Stomach (tissue), 4 donors: ENCODE results near the gene KIRREL1.

ENCODE experiments used
- POLR2A ChIP-seq, 4 donors: fragments of 450-650 bp; IDR thresholded peaks; one replicate each; pipeline ENCODE4 v1.6.1; 2016; ENCODE audit warnings: antibody characterized with exemption in 4 of 4, control low read depth in 2 of 4, mild to moderate bottlenecking in 1 of 4, moderate library complexity in 1 of 4
- TF ChIP-seq, protein P1 (sequence below), 7 experiments: fragments of 450-650 bp in 4 of 7; fragments of 200-600 bp in 3 of 7; sonication (generic) in 3 of 7; IDR thresholded peaks; one replicate each; pipeline ENCODE4 v1.5.1; 2016 to 2019; ENCODE audit warnings: antibody characterized with exemption in 7 of 7, control low read depth in 2 of 7, mild to moderate bottlenecking in 1 of 7

GRCh38 chr1:158084336-158084735 lies 90.9 kb downstream of the KIRREL1 start:
- TF ChIP-seq, protein P1, sequence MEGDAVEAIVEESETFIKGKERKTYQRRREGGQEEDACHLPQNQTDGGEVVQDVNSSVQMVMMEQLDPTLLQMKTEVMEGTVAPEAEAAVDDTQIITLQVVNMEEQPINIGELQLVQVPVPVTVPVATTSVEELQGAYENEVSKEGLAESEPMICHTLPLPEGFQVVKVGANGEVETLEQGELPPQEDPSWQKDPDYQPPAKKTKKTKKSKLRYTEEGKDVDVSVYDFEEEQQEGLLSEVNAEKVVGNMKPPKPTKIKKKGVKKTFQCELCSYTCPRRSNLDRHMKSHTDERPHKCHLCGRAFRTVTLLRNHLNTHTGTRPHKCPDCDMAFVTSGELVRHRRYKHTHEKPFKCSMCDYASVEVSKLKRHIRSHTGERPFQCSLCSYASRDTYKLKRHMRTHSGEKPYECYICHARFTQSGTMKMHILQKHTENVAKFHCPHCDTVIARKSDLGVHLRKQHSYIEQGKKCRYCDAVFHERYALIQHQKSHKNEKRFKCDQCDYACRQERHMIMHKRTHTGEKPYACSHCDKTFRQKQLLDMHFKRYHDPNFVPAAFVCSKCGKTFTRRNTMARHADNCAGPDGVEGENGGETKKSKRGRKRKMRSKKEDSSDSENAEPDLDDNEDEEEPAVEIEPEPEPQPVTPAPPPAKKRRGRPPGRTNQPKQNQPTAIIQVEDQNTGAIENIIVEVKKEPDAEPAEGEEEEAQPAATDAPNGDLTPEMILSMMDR (IDR thresholded peaks at IDR 0.05) = no peak
- no peak for TF ChIP-seq POLR2A (IDR thresholded peaks at IDR 0.05)
